Right atrium auricular region (tissue), 2 donors: ENCODE results near the gene JCAD. TPM values are rescaled to one million over a fixed set of nuclear protein-coding genes. Genes with fewer than 3 reads are reported as not detected.
A peak's percentile ranks its signal among the peaks of the same experiment; 100 is the strongest.

ENCODE experiments used
- DNase-seq: peaks from one replicate; pipeline ENCODE4 v3.0.0-alpha.2; 2019; ENCODE audit warnings: low spot score
- H3K27ac ChIP-seq, 2 donors: fragments of 200-600 bp; sonication (generic); 1 replicate in 1 of 2; 2 replicates in 1 of 2; pipeline ENCODE4 v1.5.1; 2016 to 2019
- H3K27me3 ChIP-seq, 2 donors: fragments of 200-600 bp; sonication (generic); one replicate each; pipeline versions ENCODE4 v1.5.1 to v1.6.0; 2017 to 2019
- H3K36me3 ChIP-seq: fragments of 200-600 bp; sonication (generic); one replicate; pipeline ENCODE4 v1.5.1; 2016
- H3K4me1 ChIP-seq, 2 donors: fragments of 200-600 bp; sonication (generic); one replicate each; pipeline versions ENCODE4 v1.5.1 to v1.6.0; 2017 to 2019
- H3K4me3 ChIP-seq, 2 donors: fragments of 200-600 bp; sonication (generic); 1 replicate in 1 of 2; 2 replicates in 1 of 2; pipeline ENCODE4 v1.5.1; 2017 to 2019; ENCODE audit warnings: mild to moderate bottlenecking in 1 of 2, moderate library complexity in 1 of 2
- H3K9me3 ChIP-seq, 2 donors: fragments of 200-600 bp; sonication (generic); one replicate each; pipeline ENCODE4 v1.5.1; 2019
- CTCF ChIP-seq, 2 donors: fragments of 200-600 bp; sonication (generic); IDR thresholded peaks; one replicate each; pipeline ENCODE4 v1.5.1; 2019; ENCODE audit warnings: antibody characterized with exemption in 2 of 2
- total RNA-seq, 2 donors: library from RNA; depleted of rRNA; stranded (reverse); fragments of >200 nt; gene quantifications; one replicate each; pipeline ENCODE4 v1.1.0, GENCODE V29; 2016

The JCAD gene
- total RNA-seq, 2 donors from 2014 or later, result 34.1 to 39.8 TPM

GRCh38 chr10:30055226-30055662 lies 4.1 kb downstream of the JCAD start:
- H3K4me1 ChIP-seq, result peaks cover 0 to 71% of the 10 kb centered on the region in 2 donors
- no peak overlapping the region for H3K4me3 ChIP-seq
- peak overlapping the region; percentile 94 to 95 for H3K27ac ChIP-seq

GRCh38 chr10:30052062-30052461 lies 7.3 kb downstream of the JCAD start:
- H3K27me3 ChIP-seq, result no peaks in the 10 kb centered on the region
- H3K4me3 ChIP-seq, result no peak overlapping the region
- peaks cover 2% of the 10 kb centered on the region for H3K36me3 ChIP-seq
- TF ChIP-seq CTCF (IDR thresholded peaks at IDR 0.05), result no peak
- peaks cover 0 to 75% of the 10 kb centered on the region in 2 donors for H3K4me1 ChIP-seq
- H3K27ac ChIP-seq, result no peak overlapping the region
- DNase-seq, result no peak
- no peaks in the 10 kb centered on the region for H3K9me3 ChIP-seq

More at GRCh38 chr10:30055226-30055662, 4.1 kb downstream of the JCAD start:
- Histone ChIP-seq H3K36me3 (no peaks in the 10 kb centered on the region), H3K9me3 (no peaks in the 10 kb centered on the region), H3K27me3 (no peaks in the 10 kb centered on the region)
- no peak for TF ChIP-seq CTCF (IDR thresholded peaks at IDR 0.05)
- no peak for DNase-seq

DNA sequence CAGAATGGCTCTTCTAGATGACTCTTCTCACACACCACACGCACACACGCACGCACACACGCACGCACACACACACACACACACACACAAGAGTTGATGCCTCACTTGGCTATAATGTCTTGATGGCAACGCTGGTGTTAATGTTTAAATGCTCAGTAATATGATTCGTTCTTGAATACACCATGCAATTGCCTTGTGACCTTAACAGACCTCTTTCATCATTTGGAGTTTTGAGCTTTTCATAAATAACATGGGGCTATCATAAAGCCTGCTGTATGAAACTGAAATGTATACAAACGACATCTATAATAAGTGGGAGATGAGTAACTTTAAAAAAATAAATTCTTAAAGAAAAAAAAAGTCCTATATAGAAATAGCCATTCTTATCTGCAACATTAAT lies 8.2 kb downstream of the JCAD start:
- Histone ChIP-seq H3K9me3 (no peaks in the 10 kb centered on the region), H3K27ac (no peak overlapping the region), H3K27me3 (no peaks in the 10 kb centered on the region), H3K4me1 (peaks cover 0 to 68% of the 10 kb centered on the region in 2 donors), H3K4me3 (no peak overlapping the region), H3K36me3 (peaks cover 10% of the 10 kb centered on the region)
- DNase-seq, result no peak
- no peak for TF ChIP-seq CTCF (IDR thresholded peaks at IDR 0.05)

DNA sequence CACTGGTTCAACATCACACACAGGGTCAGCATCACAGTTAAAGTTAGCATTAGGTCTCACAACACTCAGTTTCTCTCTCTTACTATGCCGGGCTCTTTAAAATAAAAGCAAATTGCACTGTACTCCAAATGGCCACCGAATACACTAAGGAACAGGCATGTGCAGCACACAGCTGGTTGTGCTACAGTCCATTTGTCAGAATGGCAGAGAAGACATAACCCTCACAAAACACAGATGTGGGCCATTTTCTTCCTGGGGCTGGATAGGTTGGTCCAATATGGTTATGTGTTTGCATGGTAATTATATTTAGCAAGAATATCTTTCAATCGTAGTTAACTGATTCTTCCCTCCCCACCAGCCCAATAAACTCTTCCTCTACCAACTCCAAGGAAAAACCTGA lies 9.0 kb downstream of the JCAD start:
- no peak overlapping the region for H3K27ac ChIP-seq
- no peaks in the 10 kb centered on the region for H3K9me3 ChIP-seq
- no peaks in the 10 kb centered on the region for H3K27me3 ChIP-seq
- peaks cover 0 to 60% of the 10 kb centered on the region in 2 donors for H3K4me1 ChIP-seq
- H3K4me3 ChIP-seq, result no peak overlapping the region
- no peak for TF ChIP-seq CTCF (IDR thresholded peaks at IDR 0.05)
- H3K36me3 ChIP-seq, result peaks cover 18% of the 10 kb centered on the region
- DNase-seq, result no peak

GRCh38 chr10:30048768-30049517 lies 10.4 kb downstream of the JCAD start:
- Histone ChIP-seq H3K27ac (peak overlapping the region; percentile 15 to 57), H3K4me1 (peaks cover 0 to 56% of the 10 kb centered on the region in 2 donors), H3K36me3 (peaks cover 23% of the 10 kb centered on the region), H3K9me3 (no peaks in the 10 kb centered on the region), H3K27me3 (no peaks in the 10 kb centered on the region), H3K4me3 (no peak overlapping the region)
- no peak for TF ChIP-seq CTCF (IDR thresholded peaks at IDR 0.05)
- peak; percentile 56 for DNase-seq
